ENCODE measurements around the gene TVP23C. TPM values are rescaled to one million over a fixed set of nuclear protein-coding genes. Genes with fewer than 3 reads are reported as not detected.
"Not testable (repeated sequence)": the region's sequence is repeated elsewhere in the genome, so short reads cannot be mapped to it uniquely, and the experiment has no call there.

Gene TVP23C
- 10 to 100 TPM; 18.0 to 19.3 TPM for total RNA-seq

GRCh38 chr17:15563375-15563857 is at the start of gene TVP23C:
Gene TVP23C (minus strand): TSS chr17:15563483. CDS start chr17:15563448, 35 bp downstream.
- H3K9me3 Mint-ChIP-seq, POLR2A ChIA-PET, H3K27me3 Mint-ChIP-seq, CTCF ChIA-PET: not testable (repeated sequence)
- Mint-ChIP-seq H3K27ac (peak within 1 kb of the TSS; percentile 91), H3K4me1 (peaks cover 12% of the 10 kb centered on the region), H3K36me3 (ENCODE audit: low read depth) (peaks cover 16% of the 10 kb centered on the region), H3K4me3 (peak within 1 kb of the TSS; percentile 96)
- DNase-seq = peak; percentile 77

GRCh38 chr17:15592960-15593359 is 29.7 kb upstream of the TVP23C start:
- CTCF ChIA-PET; POLR2A ChIA-PET; H3K9me3 Mint-ChIP-seq; H3K4me3 Mint-ChIP-seq; H3K27ac Mint-ChIP-seq; H3K27me3 Mint-ChIP-seq; H3K36me3 Mint-ChIP-seq (ENCODE audit: low read depth); DNase-seq: not testable (repeated sequence)
- H3K4me1 Mint-ChIP-seq = peaks cover 29% of the 10 kb centered on the region

- H3K27me3 Mint-ChIP-seq; H3K27ac Mint-ChIP-seq; POLR2A ChIA-PET; DNase-seq; H3K36me3 Mint-ChIP-seq (ENCODE audit: low read depth); H3K9me3 Mint-ChIP-seq; CTCF ChIA-PET; H3K4me3 Mint-ChIP-seq: not testable (repeated sequence)
- peaks cover 31% of the 10 kb centered on the region for H3K4me1 Mint-ChIP-seq
Observed at GRCh38 chr17:15591986-15592385, 28.7 kb upstream of the TVP23C start.

GRCh38 chr17:15590844-15591243 is 27.6 kb upstream of the TVP23C start:
- CTCF ChIA-PET; H3K27me3 Mint-ChIP-seq; H3K9me3 Mint-ChIP-seq; H3K36me3 Mint-ChIP-seq (ENCODE audit: low read depth); DNase-seq; POLR2A ChIA-PET: not testable (repeated sequence)
- H3K27ac Mint-ChIP-seq = peak overlapping the region; percentile 93
- peak overlapping the region; percentile 16 for H3K4me3 Mint-ChIP-seq
- H3K4me1 Mint-ChIP-seq = peaks cover 31% of the 10 kb centered on the region

GRCh38 chr17:15589544-15590536 is 26.6 kb upstream of the TVP23C start:
- H3K9me3 Mint-ChIP-seq; H3K36me3 Mint-ChIP-seq (ENCODE audit: low read depth); CTCF ChIA-PET; H3K27me3 Mint-ChIP-seq; POLR2A ChIA-PET: not testable (repeated sequence)
- H3K4me1 Mint-ChIP-seq = peaks cover 31% of the 10 kb centered on the region
- peak overlapping the region; percentile 93 for H3K27ac Mint-ChIP-seq
- peak overlapping the region; percentile 64 for H3K4me3 Mint-ChIP-seq
- peak; percentile 54 for DNase-seq

- not testable (repeated sequence) for H3K9me3 Mint-ChIP-seq, H3K4me3 Mint-ChIP-seq
Observed at GRCh38 chr17:15588017-15588416, 24.7 kb upstream of the TVP23C start.

GRCh38 chr17:15583313-15583712 is 20.0 kb upstream of the TVP23C start:
- H3K4me3 Mint-ChIP-seq; POLR2A ChIA-PET; CTCF ChIA-PET; H3K9me3 Mint-ChIP-seq; DNase-seq; H3K27me3 Mint-ChIP-seq; H3K36me3 Mint-ChIP-seq (ENCODE audit: low read depth); H3K27ac Mint-ChIP-seq; H3K4me1 Mint-ChIP-seq: not testable (repeated sequence)

More at GRCh38 chr17:15588017-15588416, 24.7 kb upstream of the TVP23C start:
- H3K36me3 Mint-ChIP-seq (ENCODE audit: low read depth); CTCF ChIA-PET; POLR2A ChIA-PET; H3K27me3 Mint-ChIP-seq; DNase-seq: not testable (repeated sequence)
- peaks cover 27% of the 10 kb centered on the region for H3K4me1 Mint-ChIP-seq
- H3K27ac Mint-ChIP-seq = peak overlapping the region; percentile 1

GRCh38 chr17:15581462-15581861 is 18.2 kb upstream of the TVP23C start:
- POLR2A ChIA-PET; H3K27me3 Mint-ChIP-seq; H3K4me3 Mint-ChIP-seq; H3K27ac Mint-ChIP-seq; CTCF ChIA-PET; H3K4me1 Mint-ChIP-seq; DNase-seq; H3K9me3 Mint-ChIP-seq; H3K36me3 Mint-ChIP-seq (ENCODE audit: low read depth): not testable (repeated sequence)

- H3K4me3 Mint-ChIP-seq; CTCF ChIA-PET; H3K36me3 Mint-ChIP-seq (ENCODE audit: low read depth); POLR2A ChIA-PET; H3K9me3 Mint-ChIP-seq; H3K27ac Mint-ChIP-seq; DNase-seq; H3K4me1 Mint-ChIP-seq: not testable (repeated sequence)
- H3K27me3 Mint-ChIP-seq = peaks cover 10% of the 10 kb centered on the region
Observed at GRCh38 chr17:15576848-15577247, 13.6 kb upstream of the TVP23C start.

GRCh38 chr17:15574660-15575059 is 11.4 kb upstream of the TVP23C start:
- DNase-seq; H3K4me3 Mint-ChIP-seq; H3K9me3 Mint-ChIP-seq; POLR2A ChIA-PET; H3K4me1 Mint-ChIP-seq; H3K27ac Mint-ChIP-seq; H3K36me3 Mint-ChIP-seq (ENCODE audit: low read depth); CTCF ChIA-PET: not testable (repeated sequence)
- peaks cover 15% of the 10 kb centered on the region for H3K27me3 Mint-ChIP-seq

GRCh38 chr17:15573870-15574269 is 10.6 kb upstream of the TVP23C start:
- H3K4me1 Mint-ChIP-seq; H3K27ac Mint-ChIP-seq; POLR2A ChIA-PET; DNase-seq; CTCF ChIA-PET; H3K9me3 Mint-ChIP-seq; H3K4me3 Mint-ChIP-seq; H3K36me3 Mint-ChIP-seq (ENCODE audit: low read depth): not testable (repeated sequence)
- H3K27me3 Mint-ChIP-seq = peaks cover 15% of the 10 kb centered on the region

GRCh38 chr17:15562613-15563374 is 489 bp downstream of the TVP23C start:
- Mint-ChIP-seq H3K36me3 (ENCODE audit: low read depth) (peaks cover 18% of the 10 kb centered on the region), H3K4me3 (peak overlapping the region; percentile 96), H3K4me1 (peaks cover 14% of the 10 kb centered on the region), H3K27ac (peak overlapping the region; percentile 91)
- CTCF ChIA-PET, H3K27me3 Mint-ChIP-seq, H3K9me3 Mint-ChIP-seq, POLR2A ChIA-PET, DNase-seq: not testable (repeated sequence)

- DNase-seq, CTCF ChIA-PET, POLR2A ChIA-PET, H3K4me3 Mint-ChIP-seq, H3K27ac Mint-ChIP-seq, H3K9me3 Mint-ChIP-seq, H3K27me3 Mint-ChIP-seq: not testable (repeated sequence)
- peaks cover 14% of the 10 kb centered on the region for H3K4me1 Mint-ChIP-seq
- H3K36me3 Mint-ChIP-seq (ENCODE audit: low read depth) = peaks cover 18% of the 10 kb centered on the region
Observed at GRCh38 chr17:15561439-15561838, 1.8 kb downstream of the TVP23C start.

Measured in activated CD4-positive, alpha-beta memory T cell treated with anti-CD3 and anti-CD28 coated beads, Interleukin-2, amount 10 ng/mL, durations not matched to agents 7 days and 5 days (primary cell).